Mesenchymal stem cell (in vitro differentiated cells and primary cell): Measurements from ENCODE around the gene KRTAP10-2.

Source experiments
- DNase-seq: peaks from one replicate; pipeline ENCODE4 v3.0.0-alpha.2; 2013
- H2AFZ ChIP-seq: one replicate; pipeline ENCODE4 v1.6.1; 2013; ENCODE audit warnings: low read depth, mild to moderate bottlenecking, control low read depth, inconsistent platforms, low read length, moderate library complexity
- H2AK5ac ChIP-seq: 2 replicates; pipeline ENCODE4 v1.6.1; 2013; ENCODE audit warnings: low read length, moderate library complexity, mild to moderate bottlenecking, inconsistent platforms; ENCODE audit not compliant: severe bottlenecking
- H2BK120ac ChIP-seq: one replicate; pipeline ENCODE4 v1.6.1; 2013; ENCODE audit warnings: low read depth, mild to moderate bottlenecking, inconsistent platforms, low read length, moderate library complexity
- H2BK12ac ChIP-seq, 2 experiments: one replicate each; pipeline ENCODE4 v1.6.1; 2013; ENCODE audit warnings: inconsistent platforms in 2 of 2, low read length in 2 of 2, mild to moderate bottlenecking in 2 of 2, moderate library complexity in 2 of 2, control low read depth in 1 of 2
- H2BK15ac ChIP-seq: one replicate; pipeline ENCODE4 v1.6.1; 2013; ENCODE audit warnings: mild to moderate bottlenecking, low read depth, inconsistent platforms; ENCODE audit not compliant: poor library complexity, severe bottlenecking
- H2BK5ac ChIP-seq: 2 replicates; pipeline ENCODE4 v1.6.1; 2013; ENCODE audit warnings: low read depth, mild to moderate bottlenecking, low read length, control low read depth, inconsistent platforms; ENCODE audit not compliant: poor library complexity, severe bottlenecking
- H3K14ac ChIP-seq, 2 experiments: one replicate each; pipeline ENCODE4 v1.6.1; 2013; ENCODE audit warnings: inconsistent platforms in 2 of 2, low read length in 2 of 2, control low read depth in 1 of 2, mild to moderate bottlenecking in 1 of 2, moderate library complexity in 1 of 2
- H3K18ac ChIP-seq, 2 experiments: one replicate each; pipeline ENCODE4 v1.6.1; 2013; ENCODE audit warnings: inconsistent platforms in 2 of 2, low read length in 2 of 2, control low read depth in 1 of 2, low read depth in 1 of 2, mild to moderate bottlenecking in 1 of 2
- H3K23ac ChIP-seq, 2 experiments: one replicate each; pipeline ENCODE4 v1.6.1; 2013; ENCODE audit warnings: inconsistent platforms in 2 of 2, low read length in 2 of 2, mild to moderate bottlenecking in 2 of 2, moderate library complexity in 2 of 2, control low read depth in 1 of 2
- H3K27ac ChIP-seq: 2 replicates; pipeline ENCODE4 v1.5.1; 2013; ENCODE audit warnings: mild to moderate bottlenecking, moderate library complexity, low read length, control low read depth, inconsistent platforms; ENCODE audit not compliant: poor library complexity, severe bottlenecking
- H3K27me3 ChIP-seq, 2 experiments: 2 replicates each; pipeline versions ENCODE4 v1.6.1 to v1.7.0; 2013; ENCODE audit warnings: low read length in 2 of 2, mild to moderate bottlenecking in 2 of 2, moderate library complexity in 2 of 2, control low read depth in 1 of 2, inconsistent platforms in 1 of 2; ENCODE audit not compliant: control insufficient read depth in 1 of 2, insufficient read depth in 1 of 2
- H3K36me3 ChIP-seq, 2 experiments: 2 replicates each; pipeline versions ENCODE4 v1.6.1 to v1.7.0; 2013; ENCODE audit warnings: low read length in 2 of 2, control low read depth in 1 of 2, inconsistent platforms in 1 of 2, low read depth in 1 of 2, mild to moderate bottlenecking in 1 of 2; ENCODE audit not compliant: insufficient read depth in 2 of 2, control insufficient read depth in 1 of 2
- H3K4ac ChIP-seq, 2 experiments: one replicate each; pipeline ENCODE4 v1.6.1; 2013; ENCODE audit warnings: inconsistent platforms in 2 of 2, low read length in 2 of 2, mild to moderate bottlenecking in 2 of 2, moderate library complexity in 2 of 2, control low read depth in 1 of 2, low read depth in 1 of 2
- H3K4me1 ChIP-seq: 2 replicates; pipeline ENCODE4 v1.6.1; 2013; ENCODE audit warnings: low read depth, low read length, control low read depth; ENCODE audit not compliant: control insufficient read depth, insufficient read depth
- H3K4me2 ChIP-seq: 2 replicates; pipeline ENCODE4 v1.6.1; 2013; ENCODE audit warnings: low read length, mild to moderate bottlenecking, inconsistent platforms; ENCODE audit not compliant: poor library complexity, severe bottlenecking
- H3K4me3 ChIP-seq, 2 experiments: 2 replicates each; pipeline versions ENCODE4 v1.5.1 to v1.7.0; 2013; ENCODE audit warnings: low read length in 2 of 2, mild to moderate bottlenecking in 2 of 2, control low read depth in 1 of 2, low read depth in 1 of 2; ENCODE audit not compliant: insufficient read depth in 1 of 2
- H3K79me1 ChIP-seq: replicated peaks from 2 replicates; pipeline ENCODE4 v1.6.1; 2013; ENCODE audit warnings: mild to moderate bottlenecking, control low read depth, low read length, inconsistent platforms; ENCODE audit not compliant: poor library complexity, severe bottlenecking
- H3K9ac ChIP-seq: 2 replicates; pipeline ENCODE4 v1.7.0; 2013; ENCODE audit warnings: mild to moderate bottlenecking, low read length, moderate library complexity
- H3K9me3 ChIP-seq: 2 replicates; pipeline ENCODE4 v1.7.0; 2013; ENCODE audit warnings: mild to moderate bottlenecking, low read length; ENCODE audit not compliant: control insufficient read depth
- H4K8ac ChIP-seq: one replicate; pipeline ENCODE4 v1.6.1; 2013; ENCODE audit warnings: inconsistent platforms, mild to moderate bottlenecking, low read length, moderate library complexity
- H4K91ac ChIP-seq: one replicate; pipeline ENCODE4 v1.6.1; 2013; ENCODE audit warnings: mild to moderate bottlenecking, low read length, inconsistent platforms
- WGBS: methylation state at CpG from one replicate; pipeline ENCODE4 v1.1.7; 2013; ENCODE audit warnings: mixed read lengths; 5-methylcytosine and 5-hydroxymethylcytosine counted together

Gene KRTAP10-2

GRCh38 chr21:44571296-44571695 lies 20.0 kb upstream of the KRTAP10-2 start:
- H2AK5ac ChIP-seq, result no peak overlapping the region
- H2BK15ac ChIP-seq, result no peak overlapping the region

GRCh38 chr21:44569861-44570517 lies 18.7 kb upstream of the KRTAP10-2 start:
- Histone ChIP-seq H2BK5ac (no peak overlapping the region), H3K79me1 (no peaks in the 10 kb centered on the region), H3K4me2 (no peak overlapping the region), H3K27me3 (no peaks in the 10 kb centered on the region), H3K14ac (no peak overlapping the region), H2AK5ac (no peak overlapping the region), H2BK120ac (no peak overlapping the region), H3K4ac (no peak overlapping the region), H3K4me3 (no peak overlapping the region), H3K9me3 (peaks cover 26% of the 10 kb centered on the region), H4K8ac (no peak overlapping the region), H3K4me1 (no peaks in the 10 kb centered on the region), H4K91ac (no peak overlapping the region), H2BK12ac (no peak overlapping the region), H3K23ac (no peak overlapping the region), H3K9ac (no peak overlapping the region), H3K36me3 (no peaks in the 10 kb centered on the region), H2AFZ (no peak overlapping the region), H3K27ac (no peak overlapping the region), H3K18ac (no peak overlapping the region), H2BK15ac (no peak overlapping the region)
- 81% methylated on average over 12 of the region's 12 CpGs for WGBS
- no peak for DNase-seq

More at GRCh38 chr21:44571296-44571695, 20.0 kb upstream of the KRTAP10-2 start:
- Histone ChIP-seq H3K18ac (no peak overlapping the region), H2BK12ac (no peak overlapping the region), H3K9ac (no peak overlapping the region), H3K4me2 (no peak overlapping the region), H2AFZ (no peak overlapping the region), H4K8ac (no peak overlapping the region), H2BK5ac (no peak overlapping the region), H3K4me3 (no peak overlapping the region), H2BK120ac (no peak overlapping the region), H3K27ac (no peak overlapping the region), H3K4me1 (no peaks in the 10 kb centered on the region), H3K79me1 (no peaks in the 10 kb centered on the region), H3K9me3 (peaks cover 25% of the 10 kb centered on the region), H3K27me3 (no peaks in the 10 kb centered on the region), H4K91ac (no peak overlapping the region), H3K23ac (no peak overlapping the region), H3K14ac (no peak overlapping the region), H3K36me3 (no peaks in the 10 kb centered on the region), H3K4ac (no peak overlapping the region)
- no peak for DNase-seq
- 58% methylated on average over 3 of the region's 4 CpGs for WGBS

GRCh38 chr21:44568667-44569556 lies 17.6 kb upstream of the KRTAP10-2 start:
- H3K4me2 ChIP-seq, result no peak overlapping the region
- no peak overlapping the region for H3K14ac ChIP-seq
- no peaks in the 10 kb centered on the region for H3K4me1 ChIP-seq
- no peak overlapping the region for H3K4me3 ChIP-seq
- no peak overlapping the region for H2BK15ac ChIP-seq
- H3K27me3 ChIP-seq, result no peaks in the 10 kb centered on the region
- no peak overlapping the region for H3K18ac ChIP-seq
- no peaks in the 10 kb centered on the region for H3K79me1 ChIP-seq
- no peak overlapping the region for H2AK5ac ChIP-seq
- peaks cover 27% of the 10 kb centered on the region for H3K9me3 ChIP-seq
- no peaks in the 10 kb centered on the region for H3K36me3 ChIP-seq
- 79% methylated on average over 27 of the region's 27 CpGs for WGBS
- no peak overlapping the region for H4K91ac ChIP-seq
- DNase-seq, result no peak
- H3K27ac ChIP-seq, result no peak overlapping the region
- H3K4ac ChIP-seq, result no peak overlapping the region
- H3K9ac ChIP-seq, result no peak overlapping the region
- no peak overlapping the region for H2AFZ ChIP-seq
- no peak overlapping the region for H2BK5ac ChIP-seq
- no peak overlapping the region for H2BK12ac ChIP-seq
- no peak overlapping the region for H2BK120ac ChIP-seq
- H4K8ac ChIP-seq, result no peak overlapping the region
- H3K23ac ChIP-seq, result no peak overlapping the region

GRCh38 chr21:44568261-44568660 lies 17.0 kb upstream of the KRTAP10-2 start:
- H3K4me1 ChIP-seq, result no peaks in the 10 kb centered on the region
- no peaks in the 10 kb centered on the region for H3K36me3 ChIP-seq
- no peak for DNase-seq
- H4K8ac ChIP-seq, result no peak overlapping the region
- no peak overlapping the region for H3K14ac ChIP-seq
- 83% methylated on average over 12 of the region's 12 CpGs for WGBS
- H2BK5ac ChIP-seq, result no peak overlapping the region
- no peaks in the 10 kb centered on the region for H3K27me3 ChIP-seq
- no peak overlapping the region for H3K4me2 ChIP-seq
- no peak overlapping the region for H3K23ac ChIP-seq
- no peak overlapping the region for H3K4ac ChIP-seq
- H2AFZ ChIP-seq, result no peak overlapping the region
- H3K18ac ChIP-seq, result no peak overlapping the region
- H3K4me3 ChIP-seq, result no peak overlapping the region
- no peak overlapping the region for H2BK15ac ChIP-seq
- peaks cover 30% of the 10 kb centered on the region for H3K9me3 ChIP-seq
- H2AK5ac ChIP-seq, result no peak overlapping the region
- H2BK120ac ChIP-seq, result no peak overlapping the region
- H4K91ac ChIP-seq, result no peak overlapping the region
- H2BK12ac ChIP-seq, result no peak overlapping the region
- no peaks in the 10 kb centered on the region for H3K79me1 ChIP-seq
- H3K27ac ChIP-seq, result no peak overlapping the region
- H3K9ac ChIP-seq, result no peak overlapping the region
